ENCODE measurements around the gene COTL1. TPM values are rescaled to one million over a fixed set of nuclear protein-coding genes. Genes with fewer than 3 reads are reported as not detected.

The COTL1 gene
- total and polyA plus RNA-seq, 7 donors: 6.1 to 44.5 (median 9.8) TPM

GRCh38 chr16:84557504-84557903 lies 60.4 kb downstream of the COTL1 start:
- DNase-seq (peak in 1 of 2 donors; percentile 27), ATAC-seq (no peak)
- Histone ChIP-seq H3K9me3 (no peaks in the 10 kb centered on the region), H3K36me3 (ENCODE audit: insufficient read depth in 1 of 2, low read depth in 1 of 2) (no peaks in the 10 kb centered on the region), H3K4me1 (no peaks in the 10 kb centered on the region), H3K4me3 (no peak overlapping the region), H3K27me3 (ENCODE audit: insufficient read depth in 3 of 3, low read length in 2 of 3) (peaks cover 0 to 33% (median 0%) of the 10 kb centered on the region in 3 donors), H3K27ac (no peak overlapping the region)
- TF ChIP-seq, protein P1, sequence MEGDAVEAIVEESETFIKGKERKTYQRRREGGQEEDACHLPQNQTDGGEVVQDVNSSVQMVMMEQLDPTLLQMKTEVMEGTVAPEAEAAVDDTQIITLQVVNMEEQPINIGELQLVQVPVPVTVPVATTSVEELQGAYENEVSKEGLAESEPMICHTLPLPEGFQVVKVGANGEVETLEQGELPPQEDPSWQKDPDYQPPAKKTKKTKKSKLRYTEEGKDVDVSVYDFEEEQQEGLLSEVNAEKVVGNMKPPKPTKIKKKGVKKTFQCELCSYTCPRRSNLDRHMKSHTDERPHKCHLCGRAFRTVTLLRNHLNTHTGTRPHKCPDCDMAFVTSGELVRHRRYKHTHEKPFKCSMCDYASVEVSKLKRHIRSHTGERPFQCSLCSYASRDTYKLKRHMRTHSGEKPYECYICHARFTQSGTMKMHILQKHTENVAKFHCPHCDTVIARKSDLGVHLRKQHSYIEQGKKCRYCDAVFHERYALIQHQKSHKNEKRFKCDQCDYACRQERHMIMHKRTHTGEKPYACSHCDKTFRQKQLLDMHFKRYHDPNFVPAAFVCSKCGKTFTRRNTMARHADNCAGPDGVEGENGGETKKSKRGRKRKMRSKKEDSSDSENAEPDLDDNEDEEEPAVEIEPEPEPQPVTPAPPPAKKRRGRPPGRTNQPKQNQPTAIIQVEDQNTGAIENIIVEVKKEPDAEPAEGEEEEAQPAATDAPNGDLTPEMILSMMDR (IDR thresholded peaks at IDR 0.05): no peak
- intact Hi-C loops (cut with DNase I): no loop called here
- 46 to 62% (median 57%) methylated on average over 6 of the region's 6 CpGs for WGBS, 3 donors

GRCh38 chr16:84557059-84557458 lies 60.8 kb downstream of the COTL1 start:
- 41 to 42% (median 42%) methylated on average over 6 of the region's 6 CpGs for WGBS, 3 donors
- peaks cover 0 to 33% (median 0%) of the 10 kb centered on the region in 3 donors for H3K27me3 ChIP-seq (ENCODE audit: insufficient read depth in 3 of 3, low read length in 2 of 3)

DNA sequence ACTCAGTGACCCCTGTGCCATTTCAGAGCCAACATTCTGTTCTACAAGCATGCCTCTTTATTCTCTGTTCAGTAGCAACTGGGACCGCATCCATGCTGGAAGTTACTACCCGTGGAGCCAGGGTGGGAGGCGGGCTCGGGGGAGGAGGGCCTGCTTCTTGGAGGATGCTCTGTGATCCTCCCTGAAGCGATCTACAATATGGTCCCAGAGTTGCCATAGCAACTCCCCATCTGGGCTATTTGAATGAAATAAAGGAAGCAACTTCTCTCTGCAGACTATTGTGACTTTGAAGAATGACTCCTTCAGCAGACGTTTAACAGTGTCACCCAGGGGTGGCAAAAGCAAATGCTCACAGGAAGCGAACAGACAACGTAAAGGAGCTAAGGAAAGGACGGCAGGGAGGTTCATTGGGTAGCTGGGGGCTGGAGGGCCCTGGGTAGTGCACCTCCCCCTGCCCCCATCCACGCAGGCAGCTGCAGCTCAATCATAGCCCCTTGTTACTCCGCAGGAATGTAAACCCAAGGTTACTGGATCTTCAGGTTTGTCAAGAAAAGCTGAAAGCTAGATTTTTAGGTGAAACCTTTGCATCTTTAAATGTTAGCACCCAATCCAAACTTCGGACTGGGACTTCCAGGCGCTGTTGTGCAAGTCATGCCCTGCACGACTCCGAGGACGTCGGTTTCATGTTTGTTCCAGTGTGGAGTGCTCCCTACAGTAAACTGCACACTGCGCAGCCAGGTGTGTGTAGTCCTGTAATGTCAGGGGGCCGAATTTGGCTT lies 62.3 kb downstream of the COTL1 start:
- TF ChIP-seq, protein P1 (IDR thresholded peaks at IDR 0.05): no peak
- WGBS, 3 donors: 48 to 54% (median 52%) methylated on average over 19 of the region's 19 CpGs
- ATAC-seq: no peak

More at GRCh38 chr16:84557059-84557458, 60.8 kb downstream of the COTL1 start:
- TF ChIP-seq, protein P1 (IDR thresholded peaks at IDR 0.05): no peak
- Histone ChIP-seq H3K4me3 (no peak overlapping the region), H3K9me3 (no peaks in the 10 kb centered on the region), H3K4me1 (no peaks in the 10 kb centered on the region), H3K27ac (no peak overlapping the region), H3K36me3 (ENCODE audit: insufficient read depth in 1 of 2, low read depth in 1 of 2) (no peaks in the 10 kb centered on the region)
- intact Hi-C loops (cut with DNase I): no loop called here
- DNase-seq (peak in 1 of 2 donors; percentile 15), ATAC-seq (no peak)

DNA sequence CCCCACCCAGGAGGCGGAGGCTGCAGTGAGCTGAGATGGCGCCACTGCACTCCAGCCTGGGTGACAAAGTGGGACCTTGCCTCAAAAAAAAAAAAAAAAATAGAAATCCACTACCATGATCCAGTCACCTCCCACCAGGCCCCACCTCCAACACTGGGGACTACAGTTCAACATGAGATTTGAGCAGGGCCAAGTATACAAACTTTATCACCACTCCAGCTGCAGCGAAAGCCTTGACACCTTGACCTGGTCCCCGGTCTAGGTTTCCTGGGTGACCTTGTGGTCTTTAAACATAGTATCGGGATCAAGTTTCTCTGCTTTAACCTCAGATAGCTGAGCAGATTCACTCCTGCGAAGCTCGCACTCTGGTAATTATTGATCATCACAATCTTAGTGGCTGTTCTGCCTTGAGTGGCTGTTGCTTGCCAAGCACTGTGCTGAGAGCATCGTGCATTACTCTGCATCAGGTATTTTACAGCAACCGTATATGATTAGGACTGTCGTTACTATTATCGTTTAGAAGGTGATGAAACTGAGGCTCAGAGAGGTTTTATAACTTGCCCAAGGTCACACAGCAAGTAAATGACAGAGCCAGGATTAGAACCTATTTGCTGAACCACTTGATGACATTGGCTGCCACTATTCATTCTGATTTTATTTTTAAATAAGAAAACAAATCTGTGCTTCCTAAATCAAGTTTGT lies 63.1 kb downstream of the COTL1 start:
- Histone ChIP-seq H3K27ac (no peak overlapping the region), H3K36me3 (ENCODE audit: insufficient read depth in 1 of 2, low read depth in 1 of 2) (no peaks in the 10 kb centered on the region), H3K9me3 (no peaks in the 10 kb centered on the region), H3K4me3 (no peak overlapping the region), H3K27me3 (ENCODE audit: insufficient read depth in 3 of 3, low read length in 2 of 3) (peaks cover 0 to 33% (median 0%) of the 10 kb centered on the region in 3 donors), H3K4me1 (no peaks in the 10 kb centered on the region)
- TF ChIP-seq, protein P1 (IDR thresholded peaks at IDR 0.05): no peak
- DNase-seq: peak in 1 of 2 donors; percentile 1
- 86 to 89% (median 87%) methylated on average over 11 of the region's 11 CpGs for WGBS, 3 donors
- no peak for ATAC-seq
- intact Hi-C loops (cut with DNase I): no loop called here

More for the DNA sequence above, 62.3 kb downstream of the COTL1 start:
- Histone ChIP-seq H3K9me3 (no peaks in the 10 kb centered on the region), H3K4me3 (no peak overlapping the region), H3K36me3 (ENCODE audit: insufficient read depth in 1 of 2, low read depth in 1 of 2) (no peaks in the 10 kb centered on the region), H3K4me1 (no peaks in the 10 kb centered on the region), H3K27me3 (ENCODE audit: insufficient read depth in 3 of 3, low read length in 2 of 3) (peaks cover 0 to 33% (median 0%) of the 10 kb centered on the region in 3 donors), H3K27ac (no peak overlapping the region)
- peak in 1 of 2 donors; percentile 19 for DNase-seq
- intact Hi-C loops (cut with DNase I): no loop called here
